Prostate gland (tissue), 2 donors: ENCODE measurements around the gene CRB1. TPM values are rescaled to one million over a fixed set of nuclear protein-coding genes. Genes with fewer than 3 reads are reported as not detected.

ENCODE experiments used
- DNase-seq: peaks from one replicate; pipeline ENCODE4 v3.0.0-alpha.2; 2019; ENCODE audit warnings: low spot score
- H3K27ac ChIP-seq, 2 donors: fragments of 200-600 bp; sonication (generic); 2 replicates each; pipeline ENCODE4 v1.5.1; 2017 to 2019
- H3K27me3 ChIP-seq: fragments of 200-600 bp; sonication (generic); replicated peaks from 2 replicates; pipeline ENCODE4 v1.5.1; 2019; ENCODE audit not compliant: insufficient read depth
- H3K36me3 ChIP-seq, 2 donors: fragments of 200-600 bp; sonication (generic); 1 replicate in 1 of 2; 2 replicates in 1 of 2; pipeline versions ENCODE4 v1.5.1 to v1.8.1; 2017 to 2019
- H3K4me1 ChIP-seq: fragments of 200-600 bp; sonication (generic); replicated peaks from 2 replicates; pipeline ENCODE4 v1.5.1; 2019
- H3K4me3 ChIP-seq, 2 donors: fragments of 200-600 bp; sonication (generic); 2 replicates each; pipeline ENCODE4 v1.5.1; 2017 to 2019
- H3K9me3 ChIP-seq: fragments of 200-600 bp; sonication (generic); 2 replicates; pipeline ENCODE4 v1.5.1; 2017
- CTCF ChIP-seq, 4 experiments: fragments of 200-600 bp in 2 of 4; fragments of 450-650 bp in 2 of 4; sonication (generic) in 2 of 4; IDR thresholded peaks; 1 replicate in 3 of 4; 2 replicates in 1 of 4; pipeline ENCODE4 v1.5.1; 2016 to 2019; ENCODE audit warnings: antibody characterized with exemption in 4 of 4, mild to moderate bottlenecking in 2 of 4, moderate library complexity in 2 of 4
- POLR2A ChIP-seq: fragments of 450-650 bp; IDR thresholded peaks from one replicate; pipeline ENCODE4 v1.6.1; 2016; ENCODE audit warnings: antibody characterized with exemption, mild to moderate bottlenecking
- POLR2AphosphoS5 ChIP-seq: sonication (generic); formaldehyde crosslinking; IDR thresholded peaks from one replicate; pipeline ENCODE4 v1.6.1; 2017; ENCODE audit warnings: antibody characterized with exemption
- WGBS: methylation state at CpG from one replicate; pipeline ENCODE4 v1.1.5; 2018; 5-methylcytosine and 5-hydroxymethylcytosine counted together
- intact Hi-C: fragments of 100-400 bp; cut with DNase I; formaldehyde crosslinking; loops from one replicate; pipeline ENCODE4 v1.14.2; 2022
- total RNA-seq, 2 donors: library from RNA; depleted of rRNA; stranded (reverse); fragments of >200 nt; gene quantifications; one replicate each; pipeline ENCODE4 v1.1.0, GENCODE V29; 2016

The CRB1 gene
- total RNA-seq, 2 donors from 2014 or later = 0.32 to 1.0 TPM

GRCh38 chr1:197467881-197468280 lies 199.8 kb downstream of the CRB1 start:
- TF ChIP-seq POLR2AphosphoS5 = no peak
- no peak for TF ChIP-seq POLR2A
- no peak for TF ChIP-seq CTCF (IDR thresholded peaks at IDR 0.05)
- no peak overlapping the region for H3K4me3 ChIP-seq
- H3K27ac ChIP-seq = no peak overlapping the region
- H3K36me3 ChIP-seq = no peaks in the 10 kb centered on the region
- H3K4me1 ChIP-seq = no peaks in the 10 kb centered on the region
- no peaks in the 10 kb centered on the region for H3K27me3 ChIP-seq
- intact Hi-C loops = no loop called here
- no peaks in the 10 kb centered on the region for H3K9me3 ChIP-seq
- DNase-seq = no peak
- 100% methylated on average over 1 of the region's 1 CpG for WGBS

- Histone ChIP-seq H3K4me1 (no peaks in the 10 kb centered on the region), H3K9me3 (no peaks in the 10 kb centered on the region), H3K27me3 (no peaks in the 10 kb centered on the region), H3K27ac (no peak overlapping the region), H3K4me3 (no peak overlapping the region), H3K36me3 (no peaks in the 10 kb centered on the region)
- DNase-seq = no peak
- TF ChIP-seq POLR2AphosphoS5 = no peak
- TF ChIP-seq CTCF (IDR thresholded peaks at IDR 0.05) = no peak
- no peak for TF ChIP-seq POLR2A
- intact Hi-C loops = no loop called here
- WGBS = 84% methylated on average over 9 of the region's 9 CpGs
Measured at GRCh38 chr1:197468543-197469175, 200.6 kb downstream of the CRB1 start.

- no peaks in the 10 kb centered on the region for H3K36me3 ChIP-seq
- WGBS = 54% methylated on average over 7 of the region's 7 CpGs
Measured at GRCh38 chr1:197469620-197470210, 201.7 kb downstream of the CRB1 start.

GRCh38 chr1:197470330-197470729 lies 202.3 kb downstream of the CRB1 start:
- H3K27me3 ChIP-seq = no peaks in the 10 kb centered on the region
- no peak for DNase-seq
- intact Hi-C loops = no loop called here

More at GRCh38 chr1:197469620-197470210, 201.7 kb downstream of the CRB1 start:
- Histone ChIP-seq H3K4me3 (no peak overlapping the region), H3K27me3 (no peaks in the 10 kb centered on the region), H3K4me1 (no peaks in the 10 kb centered on the region), H3K27ac (no peak overlapping the region), H3K9me3 (no peaks in the 10 kb centered on the region)
- no peak for DNase-seq
- TF ChIP-seq POLR2AphosphoS5 = no peak
- TF ChIP-seq CTCF (IDR thresholded peaks at IDR 0.05) = no peak
- no peak for TF ChIP-seq POLR2A
- intact Hi-C loops = no loop called here

More at GRCh38 chr1:197470330-197470729, 202.3 kb downstream of the CRB1 start:
- TF ChIP-seq POLR2A (no peak), POLR2AphosphoS5 (no peak), CTCF (IDR thresholded peaks at IDR 0.05) (no peak)
- Histone ChIP-seq H3K4me1 (no peaks in the 10 kb centered on the region), H3K9me3 (no peaks in the 10 kb centered on the region), H3K27ac (no peak overlapping the region), H3K4me3 (no peak overlapping the region), H3K36me3 (no peaks in the 10 kb centered on the region)
- WGBS = 83% methylated on average over 1 of the region's 1 CpG
